NCI-H748 treated with DMSO at 0.1 percent for 48 hours (cell line): ENCODE data around the gene LDHAL6B.
"Not testable (repeated sequence)": the region's sequence is repeated elsewhere in the genome, so short reads cannot be mapped to it uniquely, and the experiment has no call there.

Source experiments
- DNase-seq: peaks from one replicate; lab custom pipeline; 2025; lab: John Stamatoyannopoulos, UW

LDHAL6B gene

GRCh38 chr15:59206623-59207183, at the start of gene LDHAL6B:
LDHAL6B (plus strand) TSS chr15:59206843; CDS start chr15:59206941, 98 bp downstream.
- DNase-seq, result no peak

GRCh38 chr15:59157396-59157795, 49.2 kb upstream of the LDHAL6B start:
- DNase-seq, result no peak

- DNase-seq, result no peak
Measured at GRCh38 chr15:59157840-59158700, 48.6 kb upstream of the LDHAL6B start.

GRCh38 chr15:59158701-59159034, 48.0 kb upstream of the LDHAL6B start:
- no peak for DNase-seq

- DNase-seq, result no peak
Measured at GRCh38 chr15:59159210-59159609, 47.4 kb upstream of the LDHAL6B start.

- DNase-seq, result peak; percentile 64
Measured at GRCh38 chr15:59160880-59161593, 45.6 kb upstream of the LDHAL6B start.

GRCh38 chr15:59162080-59162479, 44.6 kb upstream of the LDHAL6B start:
- not testable (repeated sequence) for DNase-seq

- DNase-seq, result no peak
Measured at GRCh38 chr15:59165726-59166125, 40.9 kb upstream of the LDHAL6B start.

- no peak for DNase-seq
Measured at GRCh38 chr15:59166166-59166565, 40.5 kb upstream of the LDHAL6B start.

GRCh38 chr15:59166601-59167265, 39.9 kb upstream of the LDHAL6B start:
- no peak for DNase-seq

- no peak for DNase-seq
Measured at GRCh38 chr15:59168536-59168935, 38.1 kb upstream of the LDHAL6B start.

- DNase-seq, result no peak
Measured at GRCh38 chr15:59169251-59169708, 37.4 kb upstream of the LDHAL6B start.

- DNase-seq, result no peak
Measured at GRCh38 chr15:59170295-59171066, 36.2 kb upstream of the LDHAL6B start.

GRCh38 chr15:59171067-59171397, 35.6 kb upstream of the LDHAL6B start:
- no peak for DNase-seq

- no peak for DNase-seq
Measured at GRCh38 chr15:59172289-59172901, 34.2 kb upstream of the LDHAL6B start.

GRCh38 chr15:59173194-59173593, 33.4 kb upstream of the LDHAL6B start:
- DNase-seq, result no peak

- DNase-seq, result no peak
Measured at GRCh38 chr15:59174151-59174834, 32.4 kb upstream of the LDHAL6B start.

GRCh38 chr15:59174835-59175831, 31.5 kb upstream of the LDHAL6B start:
- DNase-seq, result peak; percentile 36

- no peak for DNase-seq
Measured at GRCh38 chr15:59176653-59177316, 29.9 kb upstream of the LDHAL6B start.
